ES-I3 (cell line): ENCODE data around the gene MGST1.
"Not testable (repeated sequence)": the region's sequence is repeated elsewhere in the genome, so short reads cannot be mapped to it uniquely, and the experiment has no call there.

ENCODE experiments used
- H3K36me3 ChIP-seq: 2 replicates; pipeline ENCODE4 v1.6.1; 2013; ENCODE audit warnings: mild to moderate bottlenecking, low read length, control low read depth, moderate library complexity; ENCODE audit not compliant: insufficient read depth
- H3K4me1 ChIP-seq: 2 replicates; pipeline ENCODE4 v1.6.1; 2013; ENCODE audit warnings: mild to moderate bottlenecking, control low read depth, low read length; ENCODE audit not compliant: insufficient read depth
- H3K9ac ChIP-seq: 2 replicates; pipeline ENCODE4 v1.6.1; 2013; ENCODE audit warnings: low read depth, mild to moderate bottlenecking, low read length, moderate library complexity
- H3K9me3 ChIP-seq: 2 replicates; pipeline ENCODE4 v1.6.1; 2013; ENCODE audit warnings: mild to moderate bottlenecking, low read length, moderate library complexity; ENCODE audit not compliant: control insufficient read depth, insufficient read depth

Gene MGST1

DNA sequence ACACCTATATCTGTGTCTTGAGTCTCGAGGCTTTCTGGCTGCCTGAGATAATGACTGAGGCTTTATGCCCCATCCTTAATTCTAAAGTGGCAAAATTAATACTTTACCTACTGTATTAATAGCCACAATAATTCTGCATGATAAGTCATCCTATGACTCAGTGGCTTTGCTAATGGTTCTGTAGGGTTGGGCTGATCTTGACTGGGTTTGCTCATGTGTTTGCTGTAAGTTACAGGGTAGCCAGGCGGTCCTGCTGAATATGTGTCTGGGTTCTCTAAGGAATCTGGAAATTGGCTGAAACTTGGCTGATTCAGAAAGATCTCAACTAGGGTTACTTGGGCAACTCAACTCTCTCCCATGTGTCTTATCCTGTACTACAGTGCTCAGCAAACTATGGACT lies 21.7 kb downstream of the MGST1 start:
- no peak overlapping the region for H3K9ac ChIP-seq
- no peaks in the 10 kb centered on the region for H3K4me1 ChIP-seq
- H3K36me3 ChIP-seq: no peaks in the 10 kb centered on the region
- no peaks in the 10 kb centered on the region for H3K9me3 ChIP-seq

DNA sequence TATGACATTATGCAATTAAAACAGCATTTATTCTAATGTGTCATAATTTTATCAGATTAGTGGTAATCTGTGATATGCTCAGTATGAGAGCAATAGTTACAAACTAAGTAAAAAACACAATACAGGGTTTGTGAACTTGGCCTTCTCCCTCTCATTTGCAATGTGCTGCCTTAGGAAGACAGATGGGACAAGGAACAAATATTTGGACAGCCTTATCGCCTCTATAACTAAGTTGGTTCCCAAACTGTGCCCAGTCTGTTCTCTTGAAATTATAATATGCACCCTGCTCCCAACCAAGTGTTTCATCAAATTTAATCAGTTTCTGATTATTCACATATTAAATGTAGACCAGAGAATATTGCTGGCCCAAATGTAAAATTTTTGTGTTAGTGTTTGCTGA lies 22.7 kb downstream of the MGST1 start:
- no peak overlapping the region for H3K9ac ChIP-seq
- no peaks in the 10 kb centered on the region for H3K9me3 ChIP-seq
- no peaks in the 10 kb centered on the region for H3K4me1 ChIP-seq
- no peaks in the 10 kb centered on the region for H3K36me3 ChIP-seq

DNA sequence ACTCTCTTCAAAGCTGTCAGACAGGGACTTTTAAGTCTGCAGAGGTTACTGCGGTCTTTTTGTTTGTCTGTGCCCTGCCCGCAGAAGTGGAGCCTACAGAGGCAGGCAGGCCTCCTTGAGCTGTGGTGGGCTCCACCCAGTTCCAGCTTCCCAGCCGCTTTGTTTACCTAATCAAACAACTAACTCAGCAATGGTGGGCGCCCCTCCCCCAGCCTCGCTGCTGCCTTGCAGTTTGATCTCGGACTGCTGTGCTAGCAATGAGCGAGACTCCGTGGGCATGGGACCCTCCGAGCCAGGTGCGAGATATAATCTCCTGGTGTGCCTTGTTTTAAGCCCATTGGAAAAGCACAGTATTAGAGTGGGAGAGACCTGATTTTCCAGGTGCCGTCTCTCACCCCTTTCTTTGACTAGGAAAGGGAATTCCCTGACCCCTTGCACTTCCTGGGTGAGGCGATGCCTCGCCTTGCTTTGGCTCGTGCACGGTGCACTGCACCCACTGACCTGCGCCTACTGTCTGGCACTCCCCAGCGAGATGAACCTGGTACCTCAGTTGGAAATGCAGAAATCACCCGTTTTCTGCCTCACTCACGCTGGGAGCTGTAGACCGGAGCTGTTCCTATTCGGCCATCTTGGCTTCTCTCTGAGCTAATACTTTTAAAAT lies 35.3 kb downstream of the MGST1 start:
- H3K9me3 ChIP-seq, H3K4me1 ChIP-seq, H3K9ac ChIP-seq, H3K36me3 ChIP-seq: not testable (repeated sequence)

DNA sequence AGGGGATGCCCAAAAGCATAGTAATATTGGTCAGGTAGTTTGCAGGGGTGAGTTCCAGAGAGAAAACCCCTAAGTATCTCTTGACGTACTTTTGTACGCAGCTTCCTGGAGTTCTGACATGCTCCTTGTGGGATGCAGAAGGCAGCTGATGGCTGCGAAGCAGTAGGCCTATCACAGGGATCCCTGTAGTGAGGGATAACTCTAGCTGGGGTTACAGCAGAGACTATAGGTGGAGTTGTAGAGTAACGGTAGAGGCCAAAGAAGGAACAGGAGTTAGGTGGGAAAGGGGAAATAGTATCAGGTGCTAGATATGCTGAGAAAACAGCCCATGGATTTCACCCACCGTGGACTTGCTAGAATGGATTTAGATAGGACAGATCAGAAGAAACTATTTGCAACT lies 37.3 kb downstream of the MGST1 start:
- no peak overlapping the region for H3K9ac ChIP-seq
- no peaks in the 10 kb centered on the region for H3K36me3 ChIP-seq
- H3K9me3 ChIP-seq: no peaks in the 10 kb centered on the region
- H3K4me1 ChIP-seq: no peaks in the 10 kb centered on the region

DNA sequence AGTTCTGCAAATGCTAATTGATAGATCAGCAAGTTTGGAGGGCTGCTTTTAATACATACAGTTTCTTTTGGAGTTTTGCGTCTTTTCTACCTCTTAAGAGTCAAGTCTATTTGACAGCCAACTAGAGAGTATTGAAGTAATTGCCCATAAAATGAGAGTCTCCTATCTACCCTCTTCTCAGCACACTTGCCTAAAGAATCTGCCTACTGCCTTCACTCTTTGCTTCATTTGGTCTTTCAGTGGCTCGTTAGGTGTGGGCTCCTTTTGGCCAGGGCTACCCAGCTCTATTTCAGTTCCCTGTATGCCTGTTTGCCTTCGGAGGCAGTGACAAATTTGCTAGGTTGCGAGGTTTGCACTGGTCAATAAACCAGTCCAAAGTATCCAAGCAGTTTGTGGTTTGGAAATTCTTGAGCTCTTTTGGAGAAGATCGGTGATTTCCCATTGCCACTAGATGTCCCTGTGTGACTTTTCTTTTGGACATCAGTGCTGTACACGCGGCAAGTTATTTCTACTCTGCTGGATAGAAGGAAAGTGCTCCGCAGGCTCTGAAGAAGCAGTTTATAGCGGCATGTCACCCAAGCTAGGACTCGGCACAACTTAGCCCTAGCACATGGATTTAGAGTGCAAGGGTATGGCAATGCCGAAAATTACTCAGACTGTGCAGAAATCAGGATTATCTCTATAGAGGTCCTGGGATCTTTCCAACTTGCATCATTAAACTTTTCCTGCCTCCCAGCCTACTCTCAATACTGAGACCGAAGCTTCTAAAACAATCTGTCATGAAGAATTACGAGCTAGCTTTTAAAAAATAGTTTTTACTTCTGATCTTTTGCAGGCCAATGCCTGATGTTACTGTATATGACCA lies 38.6 kb downstream of the MGST1 start:
- no peak overlapping the region for H3K9ac ChIP-seq
- no peaks in the 10 kb centered on the region for H3K4me1 ChIP-seq
- H3K36me3 ChIP-seq: no peaks in the 10 kb centered on the region
- H3K9me3 ChIP-seq: no peaks in the 10 kb centered on the region

DNA sequence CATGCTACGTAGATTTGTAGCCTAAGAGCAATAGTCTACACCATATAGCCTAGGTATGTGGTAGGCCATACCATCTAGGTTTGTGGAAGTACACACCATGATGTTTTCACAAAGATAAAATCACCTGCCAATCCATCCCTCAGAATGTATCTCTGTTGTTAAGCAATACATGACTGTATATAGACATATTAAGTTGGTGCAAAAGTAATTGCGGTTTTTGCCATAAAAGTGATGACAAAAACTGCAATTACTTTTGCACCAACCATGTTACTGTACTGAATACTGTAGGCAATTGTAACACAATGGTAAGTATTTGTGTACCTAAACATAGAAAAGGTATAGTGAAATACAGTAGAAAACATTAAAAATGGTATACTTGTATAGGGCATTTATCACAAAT lies 40.5 kb downstream of the MGST1 start:
- H3K9me3 ChIP-seq: no peaks in the 10 kb centered on the region
- H3K9ac ChIP-seq: no peak overlapping the region
- no peaks in the 10 kb centered on the region for H3K4me1 ChIP-seq
- no peaks in the 10 kb centered on the region for H3K36me3 ChIP-seq

DNA sequence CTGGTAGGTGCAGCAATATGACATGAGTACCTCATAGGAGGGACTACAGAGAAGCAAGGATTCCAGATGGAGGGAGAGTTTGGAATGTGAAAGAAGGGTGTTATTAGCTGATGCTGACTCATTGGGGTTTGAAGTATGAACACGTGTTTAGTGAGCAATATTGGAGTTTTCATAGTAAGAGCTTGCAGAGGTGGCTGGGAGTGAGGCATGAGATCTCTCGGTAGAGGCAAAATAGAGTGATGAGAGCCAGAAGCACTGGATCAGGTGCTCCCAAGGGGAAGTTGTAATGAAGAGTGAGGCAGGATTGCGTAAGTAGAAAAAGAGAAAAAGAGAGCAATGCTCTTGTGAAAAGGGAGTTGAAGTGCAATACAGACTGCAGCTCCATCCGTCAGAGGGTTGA lies 42.1 kb downstream of the MGST1 start:
- H3K9ac ChIP-seq: no peak overlapping the region
- no peaks in the 10 kb centered on the region for H3K36me3 ChIP-seq
- no peaks in the 10 kb centered on the region for H3K4me1 ChIP-seq
- no peaks in the 10 kb centered on the region for H3K9me3 ChIP-seq

DNA sequence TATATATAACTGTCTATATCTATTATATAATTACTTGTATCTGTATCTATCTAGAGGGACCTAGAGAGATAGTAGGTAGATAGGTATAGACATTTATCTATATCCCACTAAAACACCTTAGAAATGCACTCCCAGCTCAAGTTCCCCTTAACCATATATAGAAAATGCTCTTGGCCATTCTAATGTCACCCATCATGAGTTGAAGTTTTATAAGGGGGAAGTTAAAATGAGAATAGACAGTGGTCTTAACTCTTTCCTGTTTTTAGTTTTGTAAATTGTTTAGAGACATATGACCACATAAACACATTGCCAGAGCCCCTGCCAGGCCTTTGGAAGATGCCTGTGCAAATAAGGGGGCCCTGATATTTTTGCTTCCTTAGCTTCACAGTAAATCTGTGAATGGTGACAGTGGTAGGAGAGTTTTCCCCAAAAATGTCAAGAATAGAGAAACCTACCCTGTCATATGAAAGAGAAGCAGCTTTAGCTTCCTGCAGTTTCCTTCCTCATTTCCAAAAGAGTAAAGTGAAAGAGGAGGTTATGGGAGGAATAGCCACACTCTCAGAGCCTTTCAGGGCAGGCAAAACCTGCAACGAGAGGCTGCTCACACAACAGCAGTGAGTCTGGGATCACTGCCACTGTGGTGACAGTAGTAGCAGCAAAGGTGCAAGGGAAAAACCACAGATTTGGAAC lies 45.5 kb downstream of the MGST1 start:
- H3K9ac ChIP-seq: no peak overlapping the region
- H3K9me3 ChIP-seq: no peaks in the 10 kb centered on the region
- H3K36me3 ChIP-seq: no peaks in the 10 kb centered on the region
- no peaks in the 10 kb centered on the region for H3K4me1 ChIP-seq

DNA sequence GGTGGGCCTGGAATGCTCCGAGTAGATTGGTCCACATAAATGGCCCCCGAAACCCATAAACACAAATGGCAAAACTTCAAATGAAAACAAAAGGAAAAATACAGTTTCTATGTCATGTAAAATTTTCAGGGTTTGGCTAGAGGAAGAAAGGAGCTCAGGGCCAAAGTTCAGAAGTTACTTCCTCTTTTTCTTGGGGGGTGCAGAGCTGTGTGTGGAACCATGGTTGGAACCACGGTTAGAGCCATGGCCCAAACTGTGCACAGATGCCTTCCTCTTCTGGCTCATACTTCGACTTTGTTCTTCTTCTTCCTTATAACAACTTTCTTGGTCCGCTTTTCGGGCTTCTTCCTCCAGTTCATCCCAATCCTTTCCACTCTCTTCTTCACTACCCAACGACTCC lies 51.7 kb downstream of the MGST1 start:
- Histone ChIP-seq H3K4me1 (no peaks in the 10 kb centered on the region), H3K9me3 (no peaks in the 10 kb centered on the region), H3K9ac (no peak overlapping the region), H3K36me3 (no peaks in the 10 kb centered on the region; the same call in 1 of the 2 replicates)

DNA sequence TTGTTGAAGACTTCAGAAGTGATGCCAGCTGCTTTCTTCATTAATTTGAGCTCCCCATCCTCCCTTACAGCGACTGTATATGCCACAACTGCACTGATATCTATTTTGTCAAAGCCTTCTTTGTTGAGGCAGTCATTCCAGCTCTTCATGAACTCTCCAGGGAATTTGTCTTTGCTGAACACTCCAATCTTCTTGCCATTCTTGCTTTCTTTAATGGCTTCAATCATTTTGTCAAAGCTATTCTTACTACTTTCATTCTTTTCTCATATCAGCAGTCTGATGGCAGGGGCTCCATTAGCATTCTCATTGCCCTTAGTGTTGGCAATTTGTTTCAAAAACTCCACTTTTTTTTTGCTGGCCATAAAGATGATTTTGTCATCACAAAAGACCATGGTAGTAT lies 54.4 kb downstream of the MGST1 start:
- H3K4me1 ChIP-seq, H3K9me3 ChIP-seq, H3K9ac ChIP-seq, H3K36me3 ChIP-seq: not testable (repeated sequence)

DNA sequence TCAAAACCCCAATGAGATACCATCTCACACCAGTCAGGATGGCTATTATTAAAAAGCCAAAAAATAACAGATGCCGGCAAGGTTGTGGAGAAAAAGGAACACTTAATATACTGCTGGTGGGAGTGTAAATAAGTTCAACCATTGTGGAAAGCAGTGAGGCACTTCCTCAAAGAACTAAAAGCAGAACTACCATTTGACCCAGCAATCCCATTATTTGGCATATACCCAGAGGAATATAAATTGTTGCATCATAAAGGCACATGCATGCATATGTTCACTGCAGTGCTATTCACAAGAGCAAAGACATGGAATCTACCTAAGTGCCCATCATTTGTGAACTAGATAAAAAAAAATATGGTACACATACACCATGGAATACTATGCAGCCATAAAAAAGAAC lies 59.9 kb downstream of the MGST1 start:
- H3K9me3 ChIP-seq: no peaks in the 10 kb centered on the region
- H3K9ac ChIP-seq: no peak overlapping the region
- H3K36me3 ChIP-seq: no peaks in the 10 kb centered on the region
- H3K4me1 ChIP-seq: no peaks in the 10 kb centered on the region
